ENCODE data around the gene CD34. TPM values are rescaled to one million over a fixed set of nuclear protein-coding genes. Genes with fewer than 3 reads are reported as not detected.

Gene CD34
- total RNA-seq, 3 donors from 2014 or later, result 7.7 to 26.9 (median 9.7) TPM

- intact Hi-C loops (cut with DNase I, micrococcal nuclease), result loop anchor here in 1 of 2 donors (5.0 kb wide), 1 partner anchor 77 kb away; no protein-coding TSS in a partner anchor
- Histone ChIP-seq H3K36me3 (ENCODE audit: low read depth) (no peaks in the 10 kb centered on the region), H3K4me1 (ENCODE audit: low read depth) (peaks cover 10% of the 10 kb centered on the region), H3K4me3 (no peak overlapping the region), H3K9me3 (no peaks in the 10 kb centered on the region)
- DNase-seq (peak; percentile 81 to 89 (median 83)), ATAC-seq (peak; percentile 96)
- TF ChIP-seq CTCF (IDR thresholded peaks at IDR 0.05), result peak; percentile 91
Measured at GRCh38 chr1:207885129-207886032, 25.5 kb downstream of the CD34 start.

GRCh38 chr1:207884266-207885029 is 26.5 kb downstream of the CD34 start:
- intact Hi-C loops (cut with DNase I, micrococcal nuclease), result loop anchor here in 1 of 2 donors (5.0 kb wide), 1 partner anchor 78 kb away; no protein-coding TSS in a partner anchor
- no peak for ATAC-seq
- TF ChIP-seq CTCF (IDR thresholded peaks at IDR 0.05), result no peak
- H3K4me3 ChIP-seq, result no peak overlapping the region
- H3K36me3 ChIP-seq (ENCODE audit: low read depth), result no peaks in the 10 kb centered on the region
- H3K4me1 ChIP-seq (ENCODE audit: low read depth), result peaks cover 10% of the 10 kb centered on the region
- no peak for DNase-seq
- no peaks in the 10 kb centered on the region for H3K9me3 ChIP-seq

- ATAC-seq (no peak), DNase-seq (no peak)
- H3K4me1 ChIP-seq (ENCODE audit: low read depth), result peaks cover 10% of the 10 kb centered on the region
- H3K36me3 ChIP-seq (ENCODE audit: low read depth), result no peaks in the 10 kb centered on the region
- intact Hi-C loops (cut with DNase I, micrococcal nuclease), result no loop called here
- H3K9me3 ChIP-seq, result no peaks in the 10 kb centered on the region
- no peak for TF ChIP-seq CTCF (IDR thresholded peaks at IDR 0.05)
- no peak overlapping the region for H3K4me3 ChIP-seq
Measured at GRCh38 chr1:207883660-207884250, 27.2 kb downstream of the CD34 start.

GRCh38 chr1:207883104-207883651 is 27.7 kb downstream of the CD34 start:
- H3K36me3 ChIP-seq (ENCODE audit: low read depth), result no peaks in the 10 kb centered on the region
- H3K9me3 ChIP-seq, result no peaks in the 10 kb centered on the region
- TF ChIP-seq CTCF (IDR thresholded peaks at IDR 0.05), result no peak
- peaks cover 10% of the 10 kb centered on the region for H3K4me1 ChIP-seq (ENCODE audit: low read depth)
- DNase-seq (no peak), ATAC-seq (peak; percentile 29)
- H3K4me3 ChIP-seq, result no peak overlapping the region
- intact Hi-C loops (cut with DNase I, micrococcal nuclease), result no loop called here

- H3K9me3 ChIP-seq, result no peaks in the 10 kb centered on the region
- H3K4me1 ChIP-seq (ENCODE audit: low read depth), result peaks cover 10% of the 10 kb centered on the region
- no peak for ATAC-seq
- DNase-seq, result no peak
- intact Hi-C loops (cut with DNase I, micrococcal nuclease), result no loop called here
- no peak for TF ChIP-seq CTCF (IDR thresholded peaks at IDR 0.05)
- H3K4me3 ChIP-seq, result no peak overlapping the region
- H3K36me3 ChIP-seq (ENCODE audit: low read depth), result no peaks in the 10 kb centered on the region
Measured at GRCh38 chr1:207882692-207883091, 28.2 kb downstream of the CD34 start.

All from mucosa of descending colon (tissue), 3 donors.